ENCODE data around the gene SMIM10L2A.
"Not testable (repeated sequence)": the region's sequence is repeated elsewhere in the genome, so short reads cannot be mapped to it uniquely, and the experiment has no call there.

Gene SMIM10L2A

GRCh38 chrX:135461756-135462155, 40.0 kb downstream of the SMIM10L2A start:
- not testable (repeated sequence) for DNase-seq

- DNase-seq: no peak
These were observed 42.2 kb downstream of the SMIM10L2A start for GRCh38 chrX:135463937-135464336.

- no peak for DNase-seq
These were observed 54.6 kb downstream of the SMIM10L2A start for GRCh38 chrX:135476378-135476777.

- DNase-seq: no peak
These were observed 55.8 kb downstream of the SMIM10L2A start for GRCh38 chrX:135477576-135477975.

All from NCI-H1417 treated with DMSO at 0.1 percent for 48 hours (cell line).